Neural progenitor cell (in vitro differentiated cells): ENCODE results near the gene KRTAP10-4.

Experiments
- CTCF ChIP-seq: fragments of 200-600 bp; sonication (generic); IDR thresholded peaks from 2 replicates; pipeline ENCODE4 v1.5.1; 2017; ENCODE audit warnings: antibody characterized with exemption, mild to moderate bottlenecking
- EZH2 ChIP-seq: fragments of 200-600 bp; sonication (generic); IDR thresholded peaks from 2 replicates; pipeline ENCODE4 v1.6.1; 2017; ENCODE audit warnings: antibody characterized with exemption, mild to moderate bottlenecking, moderate library complexity
- EZH2phosphoT487 ChIP-seq: fragments of 200-600 bp; sonication (generic); IDR thresholded peaks from 2 replicates; pipeline ENCODE4 v1.6.1; 2017; ENCODE audit warnings: antibody characterized with exemption

GRCh38 chr21:44534688-44535087 lies 38.8 kb upstream of the KRTAP10-4 start:
- TF ChIP-seq CTCF (no peak), EZH2 (no peak), EZH2phosphoT487 (no peak)
